Tibial nerve (tissue), 4 donors: Measurements from ENCODE around the gene TSR3.

ENCODE experiments used
- CTCF ChIP-seq, 5 experiments: fragments of 200-600 bp in 3 of 5; fragments of 450-650 bp in 2 of 5; sonication (generic) in 3 of 5; IDR thresholded peaks; one replicate each; pipeline ENCODE4 v1.5.1; 2016 to 2019; ENCODE audit warnings: antibody characterized with exemption in 5 of 5, mild to moderate bottlenecking in 3 of 5, moderate library complexity in 2 of 5
- EP300 ChIP-seq, 2 donors: sonication (generic); formaldehyde crosslinking; IDR thresholded peaks; one replicate each; pipeline ENCODE4 v1.6.1; 2017; ENCODE audit warnings: antibody characterized with exemption in 2 of 2, mild to moderate bottlenecking in 1 of 2
- POLR2A ChIP-seq, 2 donors: fragments of 450-650 bp; IDR thresholded peaks; one replicate each; pipeline ENCODE4 v1.6.1; 2017; ENCODE audit warnings: antibody characterized with exemption in 2 of 2, mild to moderate bottlenecking in 2 of 2, moderate library complexity in 2 of 2

- TF ChIP-seq CTCF (IDR thresholded peaks at IDR 0.05) (no peak), POLR2A (IDR thresholded peaks at IDR 0.05) (no peak), EP300 (IDR thresholded peaks at IDR 0.05) (no peak)
Measured at GRCh38 chr16:1347286-1347855, 4.3 kb downstream of the TSR3 start.
